SU-DHL-6 (cell line): ENCODE measurements around the gene OCEL1.

Experiments
- CTCF ChIP-seq: fragments of 200-600 bp; sonication (generic); IDR thresholded peaks from one replicate; pipeline ENCODE4 v1.5.1; 2017; ENCODE audit warnings: antibody characterized with exemption, mild to moderate bottlenecking, low read length, moderate library complexity; ENCODE audit not compliant: insufficient read depth, poor library complexity, severe bottlenecking
- EZH2phosphoT487 ChIP-seq: fragments of 200-600 bp; sonication (generic), shearing (Covaris generic); conservative IDR thresholded peaks from 2 replicates; pipeline ENCODE4 v1.6.1; 2018; ENCODE audit warnings: mild to moderate bottlenecking, antibody characterized with exemption, low read length, moderate library complexity, mixed read lengths

DNA sequence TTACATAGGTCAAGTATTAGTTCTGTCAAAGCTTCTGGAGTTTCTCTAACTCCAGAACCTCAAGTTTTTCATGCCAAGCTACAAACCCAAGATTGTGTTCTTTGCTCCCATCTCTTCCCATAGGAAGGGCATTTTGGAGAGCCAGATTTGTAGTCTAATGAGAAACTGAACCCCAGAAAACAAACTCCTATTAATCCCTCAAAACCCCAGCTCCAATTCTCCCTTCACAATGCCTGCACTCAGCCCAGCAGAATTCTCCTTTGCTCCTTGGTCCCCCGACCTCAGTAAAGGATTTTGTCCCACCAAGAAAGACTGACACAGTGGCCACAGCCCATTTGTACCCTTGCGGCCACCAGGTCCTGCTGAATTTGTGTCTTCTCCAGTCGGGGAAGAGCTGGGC is 30.1 kb downstream of the OCEL1 start:
- no peak for TF ChIP-seq CTCF
- TF ChIP-seq EZH2phosphoT487 = no peak
